ENCODE results near the gene PPP3R1.
A peak's percentile ranks its signal among the peaks of the same experiment; 100 is the strongest.

The PPP3R1 gene, protein sequence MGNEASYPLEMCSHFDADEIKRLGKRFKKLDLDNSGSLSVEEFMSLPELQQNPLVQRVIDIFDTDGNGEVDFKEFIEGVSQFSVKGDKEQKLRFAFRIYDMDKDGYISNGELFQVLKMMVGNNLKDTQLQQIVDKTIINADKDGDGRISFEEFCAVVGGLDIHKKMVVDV
- 7.1 to 93.8 (median 45.9) reads per million in 17 experiments for total RNA-seq

DNA sequence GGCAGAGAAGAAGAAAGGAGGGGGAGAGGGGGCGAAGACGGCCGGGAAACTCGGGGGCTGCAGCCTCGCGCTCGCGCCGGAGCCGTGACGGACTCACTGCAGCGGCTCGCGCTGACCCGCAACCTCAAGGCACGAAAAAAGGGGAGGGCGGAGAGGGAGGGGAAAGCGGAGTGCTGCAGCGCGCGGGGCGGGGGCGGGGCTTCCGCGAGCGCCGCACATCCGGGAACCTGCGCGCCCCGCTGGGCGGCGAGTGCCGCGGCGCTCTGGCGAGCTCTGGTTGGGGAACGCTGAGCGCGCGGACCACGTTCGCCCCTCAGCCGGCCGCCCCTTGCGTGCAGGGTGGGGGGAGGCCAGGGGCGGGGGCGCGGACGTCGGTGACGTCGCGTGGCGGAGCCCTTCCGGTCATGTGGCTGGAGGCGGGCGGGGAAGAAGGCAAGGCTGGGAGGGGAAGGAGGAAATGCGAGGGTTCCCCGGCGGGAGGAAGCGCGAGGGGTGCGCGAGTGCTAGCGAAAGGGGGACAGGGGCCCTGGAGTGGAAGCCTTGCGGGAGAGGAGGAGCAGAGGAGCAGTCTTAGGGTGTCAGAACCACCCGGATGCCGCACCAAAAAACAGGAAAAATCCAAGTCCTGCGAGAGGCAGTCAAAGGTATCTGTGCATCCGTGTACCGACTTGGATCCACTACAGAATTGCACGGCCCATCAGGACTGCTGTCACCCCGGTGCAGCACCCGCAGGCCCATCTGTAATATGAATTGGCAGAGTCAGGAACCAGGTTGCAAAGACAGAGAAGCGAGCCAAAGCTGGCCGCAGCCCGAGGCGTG lies at the start of gene PPP3R1:
PPP3R1 (minus strand) TSS at position 133 of the 819 bp plus-strand sequence. CDS start 405 bp downstream, outside the sequence.
- DNase-seq: peak; percentile 98 to 99 (median 98)

DNA sequence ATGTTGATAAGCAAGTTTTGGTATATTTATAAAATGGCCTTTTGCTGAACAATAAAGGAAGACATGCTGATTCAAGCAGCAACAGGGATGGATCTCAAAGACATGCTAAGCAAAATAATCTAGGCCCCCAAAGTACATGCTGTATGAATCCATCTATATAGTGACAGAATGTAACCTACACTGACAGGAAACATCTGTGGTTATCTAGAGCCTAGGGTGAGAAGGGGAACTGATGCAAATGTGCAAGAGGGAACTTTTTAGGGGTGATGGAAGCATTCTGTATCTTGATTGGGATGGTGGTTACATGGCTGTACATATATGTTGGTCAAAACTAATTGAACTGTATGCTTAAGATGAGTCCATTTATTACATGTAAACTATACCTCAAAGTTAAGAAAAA lies 43.2 kb upstream of the PPP3R1 start:
- DNase-seq: peak in 1 of 4 experiments; percentile 23

DNA sequence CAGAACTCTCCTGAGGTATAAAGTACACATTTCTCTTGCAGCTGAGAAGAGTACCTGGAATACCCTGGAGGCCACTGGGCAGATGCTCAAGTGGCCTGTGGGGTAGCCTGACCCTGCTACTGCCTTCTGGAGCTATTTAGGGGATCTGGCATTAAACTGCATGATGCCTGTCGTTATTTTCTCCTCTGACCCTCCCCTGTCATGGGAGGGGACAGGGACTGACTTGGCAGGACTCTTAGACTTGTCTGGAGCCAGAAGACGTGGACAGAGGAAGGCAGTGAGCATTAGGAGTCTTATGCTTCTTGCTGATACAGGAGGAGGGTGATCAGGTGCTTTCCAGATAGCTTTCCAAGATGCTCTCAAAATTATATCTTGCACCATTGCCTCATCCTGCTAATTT lies 42.6 kb upstream of the PPP3R1 start:
- DNase-seq: no peak

DNA sequence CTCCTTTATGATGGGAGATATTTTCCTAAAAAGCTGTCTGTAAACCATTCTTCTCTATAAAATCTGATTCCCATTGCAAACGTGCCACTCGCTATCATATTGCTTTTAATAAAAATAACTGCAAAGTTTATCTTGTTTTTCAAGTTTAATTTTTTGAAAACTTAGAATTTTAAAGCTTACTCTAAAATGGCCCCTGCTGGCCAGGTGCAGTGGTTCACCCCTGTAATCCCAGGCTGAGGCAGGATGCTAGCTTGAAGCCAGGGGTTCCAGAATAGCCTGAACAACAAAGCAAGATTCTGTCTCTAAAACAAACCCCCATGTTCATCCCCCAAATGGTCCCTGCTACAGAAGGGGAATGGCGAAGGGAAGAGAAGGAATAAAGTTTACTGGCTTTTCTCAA lies 41.9 kb upstream of the PPP3R1 start:
- DNase-seq: no peak

DNA sequence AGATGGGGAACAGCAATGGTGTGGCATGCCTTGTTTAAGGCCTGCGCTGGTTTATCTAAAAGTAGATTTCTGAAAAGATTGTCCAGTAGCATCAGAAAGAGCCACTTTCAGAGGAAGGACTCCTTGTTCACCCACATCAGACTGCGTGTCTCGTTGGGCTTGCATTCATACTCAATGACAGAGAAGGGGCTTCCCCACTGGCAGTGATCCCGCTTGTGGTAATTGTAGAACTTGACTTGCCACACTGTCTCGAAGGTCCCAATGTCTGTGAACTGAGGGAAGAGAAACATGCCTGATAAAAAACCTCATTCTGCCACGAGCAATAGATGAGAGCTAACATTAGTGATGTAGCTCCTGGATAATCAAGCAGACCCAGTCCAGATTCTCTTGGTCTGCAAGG lies 41.4 kb upstream of the PPP3R1 start:
- peak in 1 of 4 experiments; percentile 16 for DNase-seq

DNA sequence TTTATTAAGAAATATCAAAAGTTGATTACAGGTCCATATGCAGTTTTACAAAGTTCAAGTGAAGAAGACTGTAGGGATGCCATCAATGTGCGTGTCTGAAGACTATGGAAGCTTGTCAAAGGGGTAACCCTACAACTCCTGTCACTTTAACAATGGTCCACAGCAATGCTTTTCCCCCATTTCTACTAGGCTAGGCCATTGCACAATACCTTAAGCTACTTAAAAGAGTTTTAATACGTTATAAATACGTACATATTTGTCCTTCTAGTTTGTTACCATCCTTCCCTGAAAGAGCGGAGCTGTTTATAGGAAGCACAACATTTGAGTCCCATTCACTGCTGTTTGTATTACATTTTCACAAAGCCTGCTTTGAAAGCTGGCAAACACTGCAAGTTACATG lies 40.7 kb upstream of the PPP3R1 start:
- DNase-seq: no peak

DNA sequence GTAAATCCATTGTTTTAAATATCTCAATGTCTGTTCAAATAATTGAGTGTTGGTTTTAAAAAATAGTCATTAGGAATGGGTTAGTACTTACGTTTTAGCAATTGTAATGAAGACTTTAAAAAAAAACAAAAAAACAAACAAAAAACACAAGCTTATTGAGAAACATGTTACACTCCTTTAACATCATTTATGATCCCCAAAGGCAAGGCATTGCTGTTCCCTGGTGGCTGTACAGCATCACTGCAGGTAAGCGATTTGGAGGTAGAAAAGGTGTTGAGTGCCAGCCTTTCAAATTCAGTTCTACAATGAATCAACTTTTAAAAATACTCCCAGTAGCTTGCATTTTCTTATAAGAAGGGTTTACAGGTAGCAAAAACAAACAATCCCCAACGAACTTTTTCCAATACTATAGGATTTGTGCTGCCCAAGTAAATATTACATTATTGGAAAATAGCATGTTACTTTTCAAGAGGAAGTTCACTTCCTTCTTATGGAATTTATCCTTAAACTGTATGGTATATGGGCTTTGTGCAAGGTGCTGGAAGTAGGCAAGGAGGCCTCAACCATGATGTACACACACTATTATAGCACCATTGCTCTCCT lies 39.9 kb upstream of the PPP3R1 start:
- DNase-seq: peak; percentile 11 to 47 (median 45)

DNA sequence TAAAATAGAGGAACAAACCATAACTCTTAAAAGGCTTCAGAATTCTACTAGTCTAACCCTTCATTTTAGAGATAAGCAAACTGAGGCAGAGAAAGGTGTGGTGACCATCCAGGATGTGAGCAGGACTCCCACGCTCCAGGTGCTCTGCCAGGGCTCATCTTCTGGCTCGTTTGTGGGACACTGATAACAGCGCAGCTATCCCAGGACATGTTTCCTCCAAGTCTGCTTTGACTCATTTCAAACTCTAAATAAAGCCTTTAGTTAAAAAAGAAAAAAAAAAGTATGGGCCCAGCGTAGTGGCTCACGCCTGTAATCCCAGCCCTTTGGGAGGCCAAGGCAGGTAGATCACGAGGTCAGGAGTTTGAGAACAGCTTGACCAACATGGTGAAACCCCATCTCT lies 39.0 kb upstream of the PPP3R1 start:
- DNase-seq: no peak

DNA sequence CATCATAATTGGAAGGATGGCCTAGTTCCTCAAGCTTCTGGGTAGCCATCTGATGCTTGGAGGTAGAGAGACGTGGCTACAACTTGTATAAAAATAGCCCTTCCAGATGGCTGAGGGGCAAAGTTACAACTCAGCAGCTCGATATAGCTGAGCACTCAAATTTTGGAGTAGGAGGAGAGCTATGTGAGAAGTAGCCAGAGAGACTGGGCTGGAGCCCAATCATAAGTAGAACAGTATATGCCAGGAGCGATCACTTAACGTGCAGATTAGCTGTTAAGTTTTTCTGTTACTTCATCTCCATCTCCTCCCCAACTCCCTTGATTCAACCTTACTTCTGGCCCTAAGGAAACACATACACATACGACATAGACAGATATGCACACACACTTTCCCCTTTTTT lies 38.6 kb upstream of the PPP3R1 start:
- DNase-seq: peak; percentile 21 to 60 (median 32)

DNA sequence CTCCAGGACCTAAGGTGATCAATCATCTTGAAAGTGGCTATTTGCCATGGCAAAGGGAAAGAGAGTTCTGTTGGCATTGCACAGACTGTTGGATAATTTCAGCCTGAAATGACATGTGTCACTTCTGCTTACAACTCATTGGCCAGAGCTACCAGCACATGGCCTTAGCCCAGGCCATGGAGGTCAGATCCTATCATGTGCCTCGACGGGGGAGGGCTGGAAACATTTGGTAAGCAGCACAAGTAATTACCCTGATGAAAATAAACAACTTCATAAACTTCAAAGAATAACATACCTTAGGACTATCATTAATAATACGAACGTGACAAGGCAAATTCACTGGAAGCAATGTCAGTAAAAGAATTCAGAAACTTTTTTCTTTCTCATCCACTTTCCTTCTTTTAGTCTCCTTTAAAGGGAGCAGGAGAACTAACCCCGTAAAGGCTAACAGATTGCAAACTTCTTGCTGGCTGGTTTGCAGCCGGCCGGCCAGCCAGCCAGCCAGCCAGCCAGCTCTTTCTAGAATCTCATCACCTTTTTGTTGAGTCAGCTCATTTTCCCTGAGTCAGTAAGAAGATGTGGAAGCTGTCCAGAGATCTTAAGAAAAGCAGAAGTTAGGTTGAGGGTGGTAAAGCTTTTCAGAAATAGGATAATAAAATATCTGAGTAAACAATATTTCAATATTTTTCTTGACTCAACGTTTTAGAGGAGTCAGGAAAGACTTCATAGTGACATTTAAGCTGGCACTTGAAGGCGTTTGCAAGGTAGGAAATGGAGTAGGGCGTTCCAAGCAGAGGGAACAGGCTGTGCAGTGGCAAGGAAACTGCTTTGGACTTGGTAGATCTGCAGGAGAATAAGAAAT lies 35.5 kb upstream of the PPP3R1 start:
- peak; percentile 76 to 97 (median 89) for DNase-seq

DNA sequence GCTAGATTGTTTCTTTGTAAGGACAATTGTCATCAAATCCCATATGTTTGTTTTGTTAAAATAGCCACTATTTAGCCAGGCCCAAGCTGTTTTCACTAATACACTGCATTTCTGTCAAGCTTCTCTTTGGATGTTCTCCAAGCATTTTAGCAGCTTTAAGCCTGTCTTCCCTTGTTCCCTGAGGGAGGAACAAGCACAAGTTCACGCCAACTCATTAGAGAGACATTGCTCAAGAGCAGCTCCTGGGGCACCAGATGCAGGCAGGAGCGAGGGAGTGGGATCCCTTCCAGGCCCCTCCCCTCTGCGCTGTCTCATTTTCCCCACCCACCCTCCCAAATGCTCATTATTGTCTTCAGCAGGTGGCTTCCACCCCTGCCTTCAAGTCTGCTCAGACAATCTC lies 32.6 kb upstream of the PPP3R1 start:
- peak; percentile 29 to 74 (median 70) for DNase-seq

DNA sequence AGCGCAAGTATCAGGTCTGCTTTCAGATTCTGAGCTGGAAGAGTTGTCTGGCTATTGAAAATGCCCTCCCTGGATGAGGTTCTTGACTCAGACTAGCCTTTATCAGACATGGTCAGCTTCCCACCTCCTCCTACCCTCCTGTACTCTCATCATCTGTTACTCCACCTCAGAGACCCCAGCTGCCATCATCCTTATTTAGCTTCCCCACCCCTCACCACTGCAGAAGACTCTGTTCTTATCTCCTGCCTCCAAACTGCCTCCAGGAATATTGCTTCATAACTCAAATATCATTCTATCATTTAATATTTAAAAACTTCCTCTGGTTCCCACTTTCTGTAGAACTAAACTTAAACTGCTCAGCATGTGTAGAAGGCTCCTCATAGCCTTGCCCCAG lies 31.1 kb upstream of the PPP3R1 start:
- DNase-seq: no peak

DNA sequence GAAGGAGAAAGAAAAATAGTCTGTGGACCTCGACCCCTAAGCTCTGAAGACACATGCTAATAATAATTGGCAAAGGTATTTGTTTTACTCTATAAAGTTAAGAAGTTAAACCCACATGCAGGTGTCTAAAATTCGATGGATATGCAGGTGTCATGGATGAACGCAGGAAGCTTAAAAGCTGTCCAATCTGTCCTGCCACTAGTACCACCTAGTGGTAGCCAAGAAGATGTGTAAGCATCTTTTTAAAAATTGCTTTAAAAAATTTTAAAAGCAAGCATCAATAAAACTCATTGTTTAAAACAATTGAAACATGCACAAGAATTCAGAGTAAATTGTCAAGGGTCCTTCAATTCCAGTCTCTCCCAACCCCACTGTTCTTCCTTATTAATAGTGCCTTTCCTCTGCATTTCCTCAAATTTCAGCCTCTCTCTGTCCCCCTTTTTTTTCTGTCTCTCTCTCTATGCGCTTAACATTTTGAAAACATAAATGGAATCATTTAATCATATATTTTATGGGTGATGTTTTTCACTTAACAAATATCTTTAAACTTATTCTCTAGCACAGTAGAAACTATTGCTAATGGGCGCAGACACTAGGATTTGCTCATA lies 30.6 kb upstream of the PPP3R1 start:
- peak; percentile 15 to 52 (median 36) for DNase-seq

DNA sequence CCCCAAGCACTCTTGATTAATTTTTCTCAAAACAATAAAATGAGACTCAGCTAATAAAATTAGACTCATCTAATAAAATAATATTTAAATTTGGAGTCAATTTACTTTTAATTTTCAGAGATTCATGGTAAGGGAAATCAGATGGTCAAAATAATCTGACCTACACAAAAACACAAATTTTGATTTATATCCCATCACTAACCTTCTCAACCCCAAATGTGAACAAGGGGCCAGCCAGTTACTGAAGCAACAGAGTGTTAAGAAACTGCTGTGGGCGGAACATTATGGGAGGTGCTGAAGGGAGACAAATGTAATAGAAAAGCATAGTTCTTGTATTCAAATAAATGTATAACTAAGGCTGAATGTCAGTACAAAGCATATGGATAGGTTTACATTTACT lies 28.5 kb upstream of the PPP3R1 start:
- DNase-seq: peak; percentile 28 to 60 (median 50)

DNA sequence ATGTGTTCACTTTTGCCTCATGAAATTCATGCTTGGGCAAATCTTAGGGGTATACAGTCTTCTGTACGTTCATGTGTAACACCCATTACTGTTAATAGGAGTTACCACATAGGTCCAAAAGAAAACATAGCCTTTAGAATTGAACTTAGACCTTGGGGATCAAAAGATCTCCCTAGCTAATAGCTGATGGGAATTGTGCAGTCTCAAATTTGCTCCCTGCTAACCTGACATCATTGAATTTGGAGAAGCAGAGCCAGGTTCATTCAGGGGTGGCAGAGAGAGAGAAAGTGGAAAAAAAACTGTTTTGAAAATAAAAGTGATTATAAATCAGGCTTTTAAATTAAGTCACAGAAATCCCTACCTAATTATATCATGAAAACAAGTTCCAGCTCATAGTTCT lies 28.0 kb upstream of the PPP3R1 start:
- no peak for DNase-seq

DNA sequence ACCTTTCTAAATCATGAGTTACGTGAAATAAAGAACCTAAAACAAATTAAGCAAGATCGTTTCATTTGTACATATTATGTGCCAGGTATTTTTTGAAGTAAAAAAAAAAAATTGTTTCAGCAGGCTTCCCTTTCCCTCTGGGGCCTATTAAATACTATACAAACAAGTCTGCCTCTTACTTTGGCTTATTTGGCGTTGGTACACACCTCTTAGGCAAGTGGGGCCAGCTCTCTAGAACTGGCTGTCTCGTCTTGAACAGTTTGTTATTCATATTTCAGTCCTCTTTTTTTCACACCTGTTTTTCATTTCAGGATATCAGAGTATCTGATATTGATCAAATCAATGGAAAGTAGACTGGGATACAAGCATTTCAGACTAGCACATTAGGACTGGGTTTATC lies 27.4 kb upstream of the PPP3R1 start:
- DNase-seq: no peak

DNA sequence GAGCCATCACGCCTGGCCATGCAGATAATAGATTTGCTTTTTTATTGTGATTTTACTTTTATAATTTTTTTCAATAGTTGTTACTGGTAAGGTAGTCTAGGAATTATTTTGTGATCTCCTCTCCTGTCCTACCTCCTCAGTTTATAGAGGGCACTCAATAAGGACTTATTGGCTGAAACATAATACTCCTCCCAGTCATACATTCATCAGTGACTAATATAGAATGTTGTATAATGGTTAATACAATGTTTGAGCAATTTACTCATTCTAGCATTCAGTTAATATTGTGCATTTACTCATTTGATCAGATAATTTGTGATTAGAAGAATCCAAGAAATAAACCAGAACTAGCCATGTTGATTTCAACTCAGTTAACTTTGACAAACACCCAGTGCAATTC lies 25.8 kb upstream of the PPP3R1 start:
- DNase-seq: no peak

DNA sequence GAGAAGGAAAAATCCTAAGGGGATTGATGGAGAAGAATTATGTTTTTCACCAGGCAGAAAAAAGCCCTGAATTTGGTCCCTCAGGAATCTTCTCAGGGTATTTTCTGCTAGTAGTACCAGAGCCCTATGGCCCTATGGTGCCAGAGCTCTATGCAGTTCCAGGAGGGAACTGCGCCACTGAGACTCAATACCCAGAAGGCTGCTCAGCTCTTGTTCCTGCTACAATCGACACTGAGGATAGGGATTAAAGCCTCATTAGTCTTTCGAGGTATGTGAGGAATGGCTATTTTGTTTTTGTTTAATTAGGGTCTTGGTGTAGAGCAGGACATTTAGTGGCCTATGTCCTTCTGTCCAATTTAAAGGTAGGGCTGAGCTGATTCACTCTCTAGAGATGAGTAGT lies 21.7 kb upstream of the PPP3R1 start:
- DNase-seq: no peak

DNA sequence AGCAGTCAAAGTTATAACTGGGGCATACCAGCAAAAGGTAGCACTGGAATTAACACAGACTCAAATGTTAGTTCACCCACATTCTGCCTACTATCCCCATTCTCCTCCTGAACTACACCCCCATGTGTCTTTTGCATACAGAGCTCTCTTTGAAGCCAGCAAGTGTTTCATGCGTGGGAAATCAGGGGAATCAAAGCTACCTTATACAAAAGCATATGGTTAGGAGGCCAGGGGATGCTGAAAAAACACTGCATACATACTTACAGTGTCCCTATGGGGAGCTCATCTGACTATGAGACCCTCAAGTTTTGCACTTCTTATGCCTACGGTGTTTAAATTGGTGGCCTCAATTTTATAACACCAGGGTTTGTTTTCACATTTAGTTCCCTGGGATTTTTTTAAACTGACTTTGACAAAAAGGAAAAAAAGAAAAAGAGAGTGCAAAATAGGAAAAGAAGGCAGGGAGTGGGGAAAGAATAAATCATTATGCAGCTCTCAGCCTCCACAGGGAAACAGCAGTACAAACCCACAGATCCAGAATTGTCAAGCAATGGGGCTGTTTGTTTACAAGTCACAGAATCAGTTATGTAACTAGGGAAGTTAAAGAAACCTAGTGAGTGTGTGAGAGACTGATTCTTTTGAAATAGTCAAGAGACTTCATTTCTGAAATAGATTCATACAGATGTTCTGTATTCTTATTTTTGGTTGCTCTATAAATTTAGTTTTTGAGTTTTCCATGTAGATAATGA lies 20.1 kb upstream of the PPP3R1 start:
- peak; percentile 61 to 90 (median 76) for DNase-seq

DNA sequence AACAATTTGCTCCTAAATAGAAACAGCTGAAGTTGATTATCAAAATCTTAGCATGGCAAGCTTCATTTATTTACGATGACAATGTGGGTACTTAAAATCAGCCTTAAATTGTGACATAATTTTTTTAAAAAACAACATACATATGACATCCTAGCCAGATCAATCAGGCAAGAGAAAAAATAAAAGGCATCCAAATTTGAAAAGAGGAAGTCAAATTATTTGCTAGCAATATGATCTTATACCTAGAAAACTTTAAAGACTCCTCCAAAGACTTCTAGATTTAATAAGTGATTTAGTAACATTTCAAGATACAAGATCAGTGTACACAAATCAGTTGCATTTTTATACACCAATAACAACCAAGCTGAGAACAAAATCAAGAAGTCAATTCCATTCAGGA lies 14.3 kb upstream of the PPP3R1 start:
- DNase-seq: no peak

DNA sequence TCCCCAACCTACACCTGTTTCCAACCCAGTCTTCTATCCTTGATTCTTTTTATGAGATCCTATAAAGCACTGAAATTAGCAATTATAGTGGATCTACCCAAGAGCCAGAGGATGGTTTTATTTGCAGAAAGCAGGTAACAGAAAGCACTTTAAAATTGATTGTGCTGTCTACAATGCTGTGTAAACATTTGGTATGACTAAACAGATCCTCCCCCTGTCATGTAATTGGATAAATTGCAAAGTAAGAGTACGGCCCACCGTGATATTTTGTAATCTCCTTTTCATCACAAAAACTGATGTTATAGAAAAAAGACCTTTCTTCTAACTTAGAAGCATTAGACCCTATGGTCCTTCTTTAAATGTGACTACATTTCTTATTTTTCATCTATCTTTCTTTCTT lies 11.3 kb upstream of the PPP3R1 start:
- no peak for DNase-seq

DNA sequence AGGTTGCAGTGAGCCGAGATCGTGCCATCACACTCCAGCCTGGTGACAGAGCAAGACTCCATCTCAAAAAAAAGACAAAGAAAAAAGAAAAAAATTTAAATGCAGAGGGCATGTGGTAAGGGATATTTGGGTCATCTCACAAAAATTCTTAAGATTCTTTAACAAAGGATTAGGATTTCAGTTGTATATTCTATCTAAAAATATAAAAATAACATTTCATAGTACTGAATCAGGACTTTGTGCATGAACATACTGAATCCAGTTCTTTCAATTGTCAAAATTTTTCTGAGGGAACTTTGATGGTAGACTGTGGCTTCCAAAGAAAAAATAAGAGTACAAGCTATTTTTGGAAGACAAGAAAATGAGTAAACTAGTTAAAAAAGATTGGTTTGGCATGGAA lies 6.5 kb upstream of the PPP3R1 start:
- no peak for DNase-seq
